Loucy (cell line): ENCODE results near the gene UGT2B11.
"Not testable (repeated sequence)": the region's sequence is repeated elsewhere in the genome, so short reads cannot be mapped to it uniquely, and the experiment has no call there.

ENCODE experiments used
- CTCF ChIP-seq: fragments of 200-600 bp; sonication (generic); conservative IDR thresholded peaks from 2 replicates; pipeline ENCODE4 v1.5.1; 2014; ENCODE audit warnings: mild to moderate bottlenecking, antibody characterized with exemption, low read length
- EZH2phosphoT487 ChIP-seq: fragments of 200-600 bp; IDR thresholded peaks from 2 replicates; pipeline ENCODE4 v1.6.1; 2018; ENCODE audit warnings: antibody characterized with exemption, mild to moderate bottlenecking, moderate library complexity, borderline replicate concordance

- not testable (repeated sequence) for TF ChIP-seq CTCF, EZH2phosphoT487
These were observed 32.9 kb downstream of the UGT2B11 start for GRCh38 chr4:69181519-69182169.
